NCI-H748 treated with DMSO at 0.1 percent for 48 hours (cell line): Measurements from ENCODE around the gene SOX9.
A peak's percentile ranks its signal among the peaks of the same experiment; 100 is the strongest.
"Not testable (repeated sequence)": the region's sequence is repeated elsewhere in the genome, so short reads cannot be mapped to it uniquely, and the experiment has no call there.

Source experiments
- DNase-seq: peaks from one replicate; lab custom pipeline; 2025; lab: John Stamatoyannopoulos, UW

The SOX9 gene

GRCh38 chr17:72111336-72111923 lies 9.4 kb upstream of the SOX9 start:
- peak; percentile 96 for DNase-seq

- DNase-seq = not testable (repeated sequence)
Observed at GRCh38 chr17:72111926-72112325, 8.9 kb upstream of the SOX9 start.

GRCh38 chr17:72113751-72114150 lies 7.1 kb upstream of the SOX9 start:
- no peak for DNase-seq

DNA sequence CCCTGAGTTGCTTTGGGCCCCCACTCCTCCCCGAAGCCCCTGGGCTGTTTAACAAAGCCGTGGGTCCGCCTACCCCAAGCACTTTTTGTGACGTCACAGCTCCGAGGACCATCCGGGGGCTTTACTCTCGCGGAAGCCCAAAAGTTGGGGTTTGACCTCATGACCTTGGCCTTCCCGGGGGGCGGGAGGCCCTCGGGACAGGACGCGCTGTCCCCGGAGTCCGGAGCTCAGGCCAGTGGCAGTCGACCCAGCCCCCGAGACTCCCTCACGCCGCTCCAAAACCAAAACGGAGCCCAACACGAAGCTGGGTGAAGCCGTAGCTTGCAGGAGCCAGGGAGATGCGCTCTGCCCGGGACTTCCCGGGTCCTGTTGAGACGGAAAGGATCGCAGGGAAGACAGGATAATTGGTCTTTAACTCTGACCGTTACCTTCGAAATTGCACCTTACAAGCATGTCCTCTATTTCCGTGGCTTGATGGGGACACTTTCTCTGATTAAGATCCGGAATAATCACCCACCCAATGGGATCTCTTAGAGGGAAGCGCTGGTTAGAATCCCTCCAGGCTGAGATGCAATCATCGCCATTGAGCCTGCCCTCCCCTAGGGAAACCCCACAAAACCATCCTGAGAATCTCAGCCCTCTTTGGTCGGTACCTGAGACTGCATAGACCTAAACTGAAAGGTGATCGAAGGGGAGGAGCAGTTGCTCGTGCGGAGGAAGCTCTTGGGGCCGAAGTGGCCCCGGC lies 4.9 kb upstream of the SOX9 start:
- DNase-seq = no peak

GRCh38 chr17:72116661-72117521 lies 3.9 kb upstream of the SOX9 start:
- no peak for DNase-seq

- DNase-seq = no peak
Observed at GRCh38 chr17:72117535-72118334, 3.1 kb upstream of the SOX9 start.

DNA sequence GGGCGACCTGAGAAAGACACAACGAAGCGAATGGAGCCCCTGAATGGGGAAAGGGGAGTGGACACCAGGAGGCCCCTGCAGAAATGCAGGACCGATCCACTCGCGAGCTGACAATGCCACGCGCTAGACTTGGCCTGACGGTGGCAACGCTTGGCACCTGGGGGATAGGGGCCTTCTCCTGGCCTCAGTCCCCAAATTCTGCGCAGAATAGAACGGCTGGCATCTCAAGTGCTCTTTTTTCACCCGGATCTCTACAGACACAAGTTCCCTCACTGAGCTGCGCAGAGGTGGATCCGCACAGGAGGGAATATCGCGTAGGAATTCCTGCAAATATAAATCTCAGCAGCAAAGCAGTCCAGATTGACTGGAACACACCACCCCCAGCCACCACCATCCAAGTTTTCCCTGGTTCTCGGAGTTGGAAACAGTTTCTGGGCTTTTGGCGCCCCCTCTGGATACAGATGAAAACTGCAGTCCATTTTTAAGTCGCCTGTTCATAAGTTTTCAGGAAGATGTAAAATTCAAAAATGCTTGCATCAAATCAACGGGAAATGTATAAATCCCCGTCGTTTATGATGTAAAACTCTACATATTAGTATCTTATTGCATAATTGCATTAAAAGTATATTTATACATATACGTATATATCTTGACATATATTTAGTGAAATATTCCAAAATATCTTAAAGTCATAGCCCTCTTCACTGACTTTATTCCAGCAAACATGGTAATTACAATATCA lies 2.3 kb upstream of the SOX9 start:
- peak; percentile 61 for DNase-seq

DNA sequence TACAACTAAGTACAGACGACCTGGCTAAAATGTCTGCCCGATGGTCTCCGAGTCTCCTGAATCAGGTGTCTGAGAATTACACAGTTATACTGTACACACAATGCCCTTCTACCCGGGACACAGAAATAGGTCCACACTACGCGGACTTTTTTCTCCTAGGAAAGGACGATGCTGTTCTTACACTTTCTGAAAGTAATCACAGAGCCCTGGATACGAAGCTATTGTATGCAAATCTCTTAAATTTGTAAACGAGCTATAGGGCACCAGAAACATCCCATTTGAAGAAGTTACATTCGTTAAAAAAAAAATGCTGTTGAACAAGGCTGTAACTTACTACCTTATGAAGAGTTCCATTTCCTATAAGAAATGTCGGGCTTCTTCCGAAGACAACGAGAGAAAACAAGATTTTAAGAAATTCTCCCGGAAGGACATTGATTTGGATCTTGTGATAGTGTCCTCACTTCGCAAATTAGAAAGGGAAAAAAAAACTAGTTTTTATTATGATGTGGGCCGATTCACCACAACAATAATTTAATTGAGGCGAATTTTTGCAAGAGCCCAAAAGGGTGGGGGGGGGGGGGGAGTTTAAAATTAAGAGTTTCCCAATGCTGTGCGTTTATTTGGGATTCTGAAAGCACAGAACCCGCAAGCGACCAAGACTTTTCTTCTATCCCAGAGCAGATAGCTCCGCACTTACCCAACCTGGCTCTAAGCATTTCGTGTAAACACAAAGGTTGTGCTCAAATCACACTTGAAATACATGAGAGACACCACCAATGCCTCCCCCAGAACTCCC lies 1.5 kb upstream of the SOX9 start:
- DNase-seq = peak; percentile 42

DNA sequence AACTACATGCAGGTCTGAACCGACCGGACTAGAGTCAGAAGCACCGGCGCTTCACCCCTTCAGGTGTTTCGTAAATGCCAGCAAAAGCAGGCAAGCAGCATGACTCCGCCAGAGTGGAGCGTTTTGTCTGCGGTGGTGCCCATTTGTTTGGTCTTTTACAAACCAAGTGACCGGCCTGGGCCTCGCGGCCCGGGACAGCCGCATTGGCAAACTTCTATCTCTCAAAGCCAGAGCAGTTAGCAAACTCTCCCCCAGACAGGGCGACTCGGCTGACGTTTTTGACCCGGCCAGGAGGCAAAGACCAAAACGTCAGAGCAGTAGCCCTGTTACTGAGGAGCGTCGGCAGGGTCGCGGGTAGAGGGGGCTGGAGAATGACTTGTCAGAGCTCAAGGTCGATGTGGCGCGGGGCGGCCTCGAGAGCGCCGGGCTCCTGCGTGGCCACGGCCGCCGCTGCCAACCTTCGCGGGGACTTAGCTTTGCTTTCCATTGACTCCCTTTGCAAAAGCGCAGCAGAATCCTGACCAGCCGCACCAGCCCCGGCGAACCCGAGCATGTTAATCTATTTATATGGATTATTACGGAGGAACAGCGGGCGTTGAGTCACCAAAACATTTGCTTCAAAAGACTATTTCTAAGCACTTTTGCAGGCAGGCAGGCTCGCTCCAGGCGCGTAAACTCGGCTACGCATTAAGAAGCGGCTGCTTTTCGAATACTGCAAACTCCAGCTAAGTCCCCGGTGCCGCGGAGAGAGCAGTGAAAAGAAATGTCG lies 763 bp upstream of the SOX9 start:
- peak; percentile 79 for DNase-seq

DNA sequence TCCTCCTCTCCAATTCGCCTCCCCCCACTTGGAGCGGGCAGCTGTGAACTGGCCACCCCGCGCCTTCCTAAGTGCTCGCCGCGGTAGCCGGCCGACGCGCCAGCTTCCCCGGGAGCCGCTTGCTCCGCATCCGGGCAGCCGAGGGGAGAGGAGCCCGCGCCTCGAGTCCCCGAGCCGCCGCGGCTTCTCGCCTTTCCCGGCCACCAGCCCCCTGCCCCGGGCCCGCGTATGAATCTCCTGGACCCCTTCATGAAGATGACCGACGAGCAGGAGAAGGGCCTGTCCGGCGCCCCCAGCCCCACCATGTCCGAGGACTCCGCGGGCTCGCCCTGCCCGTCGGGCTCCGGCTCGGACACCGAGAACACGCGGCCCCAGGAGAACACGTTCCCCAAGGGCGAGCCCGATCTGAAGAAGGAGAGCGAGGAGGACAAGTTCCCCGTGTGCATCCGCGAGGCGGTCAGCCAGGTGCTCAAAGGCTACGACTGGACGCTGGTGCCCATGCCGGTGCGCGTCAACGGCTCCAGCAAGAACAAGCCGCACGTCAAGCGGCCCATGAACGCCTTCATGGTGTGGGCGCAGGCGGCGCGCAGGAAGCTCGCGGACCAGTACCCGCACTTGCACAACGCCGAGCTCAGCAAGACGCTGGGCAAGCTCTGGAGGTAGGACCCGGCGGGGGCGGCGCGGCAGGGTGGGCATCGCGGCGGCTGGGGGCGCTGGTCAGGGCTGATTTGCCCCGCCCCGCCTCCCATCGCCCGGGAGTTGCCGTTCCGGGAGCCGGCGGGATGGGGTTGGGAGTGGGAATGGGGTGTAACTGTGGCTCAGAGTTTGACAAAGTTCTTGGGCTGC lies 567 bp downstream of the SOX9 start:
- no peak for DNase-seq

DNA sequence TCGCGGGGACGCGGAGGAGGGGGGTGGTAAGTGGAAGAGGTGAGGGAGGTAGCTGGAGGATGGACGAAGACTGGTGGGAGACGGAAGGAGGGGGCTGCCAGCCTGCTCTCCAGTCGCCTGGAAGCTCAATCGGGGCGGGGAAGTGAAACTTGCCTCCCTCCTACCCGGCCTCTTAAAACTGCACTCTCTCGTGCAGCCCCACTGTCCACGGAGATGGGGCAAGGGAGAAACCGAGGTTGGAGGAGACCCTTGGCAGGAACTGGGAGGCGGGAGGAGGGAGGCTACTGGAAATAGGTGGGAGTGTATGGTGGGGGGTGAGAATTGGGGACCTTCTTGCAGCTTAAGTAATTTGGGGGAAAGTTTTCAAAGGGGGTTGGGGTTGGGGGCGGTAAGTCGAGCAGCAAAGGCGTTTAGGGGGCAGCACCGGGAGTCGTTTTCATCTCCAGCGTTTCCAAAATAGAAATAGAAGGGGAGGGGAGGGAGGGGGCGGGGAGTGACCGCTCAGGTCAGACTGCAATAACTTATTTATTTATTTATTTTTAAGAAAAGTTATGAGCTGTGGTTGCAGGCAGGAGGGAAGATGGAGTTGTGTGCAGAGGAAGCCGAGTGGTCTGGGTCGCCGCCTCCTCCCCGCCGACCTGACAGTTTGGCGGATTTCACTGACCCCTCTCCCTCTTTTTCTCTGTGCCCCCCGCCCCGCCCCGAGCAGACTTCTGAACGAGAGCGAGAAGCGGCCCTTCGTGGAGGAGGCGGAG lies 1.4 kb downstream of the SOX9 start:
- DNase-seq = no peak

- no peak for DNase-seq
Observed at GRCh38 chr17:72122765-72123529, 2.1 kb downstream of the SOX9 start.

GRCh38 chr17:72123530-72124437 lies 3.0 kb downstream of the SOX9 start:
- DNase-seq = no peak

DNA sequence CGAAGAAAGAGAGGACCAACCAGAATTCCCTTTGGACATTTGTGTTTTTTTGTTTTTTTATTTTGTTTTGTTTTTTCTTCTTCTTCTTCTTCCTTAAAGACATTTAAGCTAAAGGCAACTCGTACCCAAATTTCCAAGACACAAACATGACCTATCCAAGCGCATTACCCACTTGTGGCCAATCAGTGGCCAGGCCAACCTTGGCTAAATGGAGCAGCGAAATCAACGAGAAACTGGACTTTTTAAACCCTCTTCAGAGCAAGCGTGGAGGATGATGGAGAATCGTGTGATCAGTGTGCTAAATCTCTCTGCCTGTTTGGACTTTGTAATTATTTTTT lies 3.6 kb downstream of the SOX9 start:
- DNase-seq = no peak

DNA sequence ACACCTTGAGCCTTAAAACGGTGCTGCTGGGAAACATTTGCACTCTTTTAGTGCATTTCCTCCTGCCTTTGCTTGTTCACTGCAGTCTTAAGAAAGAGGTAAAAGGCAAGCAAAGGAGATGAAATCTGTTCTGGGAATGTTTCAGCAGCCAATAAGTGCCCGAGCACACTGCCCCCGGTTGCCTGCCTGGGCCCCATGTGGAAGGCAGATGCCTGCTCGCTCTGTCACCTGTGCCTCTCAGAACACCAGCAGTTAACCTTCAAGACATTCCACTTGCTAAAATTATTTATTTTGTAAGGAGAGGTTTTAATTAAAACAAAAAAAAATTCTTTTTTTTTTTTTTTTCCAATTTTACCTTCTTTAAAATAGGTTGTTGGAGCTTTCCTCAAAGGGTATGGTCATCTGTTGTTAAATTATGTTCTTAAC lies 4.4 kb downstream of the SOX9 start:
- no peak for DNase-seq

DNA sequence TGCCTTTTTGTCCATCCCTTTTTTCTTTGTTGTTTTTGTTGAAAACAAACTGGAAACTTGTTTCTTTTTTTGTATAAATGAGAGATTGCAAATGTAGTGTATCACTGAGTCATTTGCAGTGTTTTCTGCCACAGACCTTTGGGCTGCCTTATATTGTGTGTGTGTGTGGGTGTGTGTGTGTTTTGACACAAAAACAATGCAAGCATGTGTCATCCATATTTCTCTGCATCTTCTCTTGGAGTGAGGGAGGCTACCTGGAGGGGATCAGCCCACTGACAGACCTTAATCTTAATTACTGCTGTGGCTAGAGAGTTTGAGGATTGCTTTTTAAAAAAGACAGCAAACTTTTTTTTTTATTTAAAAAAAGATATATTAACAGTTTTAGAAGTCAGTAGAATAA lies 4.9 kb downstream of the SOX9 start:
- no peak for DNase-seq
